ENCODE measurements around the gene RAPGEF1.

- TF ChIP-seq, protein P1, sequence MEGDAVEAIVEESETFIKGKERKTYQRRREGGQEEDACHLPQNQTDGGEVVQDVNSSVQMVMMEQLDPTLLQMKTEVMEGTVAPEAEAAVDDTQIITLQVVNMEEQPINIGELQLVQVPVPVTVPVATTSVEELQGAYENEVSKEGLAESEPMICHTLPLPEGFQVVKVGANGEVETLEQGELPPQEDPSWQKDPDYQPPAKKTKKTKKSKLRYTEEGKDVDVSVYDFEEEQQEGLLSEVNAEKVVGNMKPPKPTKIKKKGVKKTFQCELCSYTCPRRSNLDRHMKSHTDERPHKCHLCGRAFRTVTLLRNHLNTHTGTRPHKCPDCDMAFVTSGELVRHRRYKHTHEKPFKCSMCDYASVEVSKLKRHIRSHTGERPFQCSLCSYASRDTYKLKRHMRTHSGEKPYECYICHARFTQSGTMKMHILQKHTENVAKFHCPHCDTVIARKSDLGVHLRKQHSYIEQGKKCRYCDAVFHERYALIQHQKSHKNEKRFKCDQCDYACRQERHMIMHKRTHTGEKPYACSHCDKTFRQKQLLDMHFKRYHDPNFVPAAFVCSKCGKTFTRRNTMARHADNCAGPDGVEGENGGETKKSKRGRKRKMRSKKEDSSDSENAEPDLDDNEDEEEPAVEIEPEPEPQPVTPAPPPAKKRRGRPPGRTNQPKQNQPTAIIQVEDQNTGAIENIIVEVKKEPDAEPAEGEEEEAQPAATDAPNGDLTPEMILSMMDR (IDR thresholded peaks at IDR 0.05) = no peak
- TF ChIP-seq EZH2 (IDR thresholded peaks at IDR 0.05) = no peak
These were observed 122.3 kb downstream of the RAPGEF1 start for GRCh38 chr9:131617611-131618010.
